ENCODE data around the gene APBA1. TPM values are rescaled to one million over a fixed set of nuclear protein-coding genes. Genes with fewer than 3 reads are reported as not detected.

Gene APBA1
- total RNA-seq: 6.2 and 9.4 TPM in 2 replicates

GRCh38 chr9:69671879-69672595 is at the start of gene APBA1:
Gene APBA1, minus strand, starts transcription at chr9:69672371.
- peak; percentile 66 to 72 for DNase-seq (ENCODE audit: low read depth in 2 of 2)

GRCh38 chr9:69719983-69720382 is 47.8 kb upstream of the APBA1 start:
- DNase-seq (ENCODE audit: low read depth in 2 of 2): no peak

GRCh38 chr9:69719367-69719766 is 47.2 kb upstream of the APBA1 start:
- no peak for DNase-seq (ENCODE audit: low read depth in 2 of 2)

GRCh38 chr9:69718218-69718617 is 46.0 kb upstream of the APBA1 start:
- DNase-seq (ENCODE audit: low read depth in 2 of 2): no peak

- DNase-seq (ENCODE audit: low read depth in 2 of 2): no peak
These were observed 43.7 kb upstream of the APBA1 start for GRCh38 chr9:69715825-69716224.

- no peak for DNase-seq (ENCODE audit: low read depth in 2 of 2)
These were observed 42.9 kb upstream of the APBA1 start for GRCh38 chr9:69715096-69715495.

GRCh38 chr9:69697475-69697874 is 25.3 kb upstream of the APBA1 start:
- DNase-seq (ENCODE audit: low read depth in 2 of 2): no peak

- DNase-seq (ENCODE audit: low read depth in 2 of 2): peak; percentile 7 to 9
These were observed 24.6 kb upstream of the APBA1 start for GRCh38 chr9:69696802-69697201.

- no peak for DNase-seq (ENCODE audit: low read depth in 2 of 2)
These were observed 17.9 kb upstream of the APBA1 start for GRCh38 chr9:69689991-69690538.

GRCh38 chr9:69683927-69684326 is 11.8 kb upstream of the APBA1 start:
- no peak for DNase-seq (ENCODE audit: low read depth in 2 of 2)

GRCh38 chr9:69678843-69679538 is 6.8 kb upstream of the APBA1 start:
- peak in 1 of 2 donors; percentile 8 for DNase-seq (ENCODE audit: low read depth in 2 of 2)

- DNase-seq (ENCODE audit: low read depth in 2 of 2): no peak
These were observed 5.8 kb upstream of the APBA1 start for GRCh38 chr9:69677931-69678330.

GRCh38 chr9:69675563-69675962 is 3.4 kb upstream of the APBA1 start:
- DNase-seq (ENCODE audit: low read depth in 2 of 2): peak; percentile 33 to 48

GRCh38 chr9:69674716-69675438 is 2.7 kb upstream of the APBA1 start:
- DNase-seq (ENCODE audit: low read depth in 2 of 2): peak in 1 of 2 donors; percentile 88

- peak in 1 of 2 donors; percentile 12 for DNase-seq (ENCODE audit: low read depth in 2 of 2)
These were observed 2.0 kb upstream of the APBA1 start for GRCh38 chr9:69674112-69674685.

- no peak for DNase-seq (ENCODE audit: low read depth in 2 of 2)
These were observed 1.1 kb upstream of the APBA1 start for GRCh38 chr9:69673311-69673640.

GRCh38 chr9:69672596-69673310 is 582 bp upstream of the APBA1 start:
- DNase-seq (ENCODE audit: low read depth in 2 of 2): peak; percentile 81 to 93

GRCh38 chr9:69671311-69671878 is 776 bp downstream of the APBA1 start:
- DNase-seq (ENCODE audit: low read depth in 2 of 2): peak in 1 of 2 donors; percentile 17

- DNase-seq (ENCODE audit: low read depth in 2 of 2): no peak
These were observed 4.9 kb downstream of the APBA1 start for GRCh38 chr9:69667306-69667705.

- DNase-seq (ENCODE audit: low read depth in 2 of 2): no peak
These were observed 11.9 kb downstream of the APBA1 start for GRCh38 chr9:69660304-69660703.
